Measurements from ENCODE around the gene RETREG3. TPM values are rescaled to one million over a fixed set of nuclear protein-coding genes. Genes with fewer than 3 reads are reported as not detected.
"Not testable (repeated sequence)": the region's sequence is repeated elsewhere in the genome, so short reads cannot be mapped to it uniquely, and the experiment has no call there.

Gene RETREG3
- total and polyA plus RNA-seq, 2 of the 4 experiments (the other 2 are of a cell fraction): 18.1 to 44.1 TPM

DNA sequence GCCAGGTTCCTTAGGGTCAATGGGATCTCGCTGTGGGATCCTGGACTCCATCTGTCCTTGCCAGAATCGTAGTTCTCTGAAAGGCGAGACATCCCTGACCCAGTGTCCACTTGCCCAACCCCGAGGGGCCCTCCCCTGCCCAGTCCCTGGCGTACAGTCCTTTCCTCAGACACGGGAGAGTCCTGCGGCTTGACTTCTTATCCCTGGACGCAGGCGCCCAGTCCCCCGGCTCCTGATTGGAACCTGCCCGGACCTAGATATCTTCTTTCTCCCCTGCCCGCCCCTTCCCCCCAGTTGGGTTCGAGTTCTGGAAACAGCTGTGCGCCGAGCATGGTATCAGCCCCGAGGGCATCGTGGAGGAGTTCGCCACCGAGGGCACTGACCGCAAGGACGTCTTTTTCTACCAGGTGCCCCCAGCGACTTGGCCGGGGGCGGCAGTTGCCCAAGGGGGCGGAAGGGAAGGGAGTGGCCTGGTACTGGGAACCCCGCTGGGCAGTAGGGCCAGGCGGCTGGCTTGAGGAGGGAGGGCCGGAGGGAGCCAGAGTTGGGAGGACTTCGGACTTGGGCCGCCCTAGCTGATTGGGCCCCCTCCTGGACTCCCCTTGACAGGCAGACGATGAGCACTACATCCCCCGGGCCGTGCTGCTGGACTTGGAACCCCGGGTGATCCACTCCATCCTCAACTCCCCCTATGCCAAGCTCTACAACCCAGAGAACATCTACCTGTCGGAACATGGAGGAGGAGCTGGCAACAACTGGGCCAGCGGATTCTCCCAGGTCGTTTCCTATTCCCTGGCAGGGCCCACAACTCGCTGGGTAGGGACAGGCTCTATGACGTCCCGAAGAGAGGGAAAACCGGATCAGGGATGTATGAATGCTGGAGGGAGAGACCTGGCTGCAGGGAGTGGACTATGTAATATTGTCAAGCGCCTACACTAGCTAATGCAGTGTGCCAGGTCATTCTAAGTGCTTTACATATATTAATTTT, 934 bp upstream of the RETREG3 start:
- Histone ChIP-seq H3K36me3 (ENCODE audit: control insufficient read depth, insufficient read depth, low read length) (peaks cover 26% of the 10 kb centered on the region), H3K9ac (ENCODE audit: low read depth, low read length) (peak overlapping the region; percentile 88), H4K20me1 (ENCODE audit: insufficient read depth, low read length) (peaks cover 35% of the 10 kb centered on the region; the same call in 1 of the 2 replicates), H2BK5ac (ENCODE audit: low read depth, low read length, poor library complexity, severe bottlenecking) (peak overlapping the region; percentile 66), H3K4ac (ENCODE audit: low read depth, low read length) (peak overlapping the region; percentile 94), H3K4me2 (ENCODE audit: low read depth, low read length) (peak overlapping the region; percentile 85), H3K79me1 (ENCODE audit: low read depth in 1 of 2, low read length in 2 of 2) (peaks cover 15 to 56% of the 10 kb centered on the region in 2 experiments), H3K56ac (ENCODE audit: extremely low read depth, insufficient read depth, low read length) (peak overlapping the region; percentile 52; the same call in 1 of the 2 replicates), H3K14ac (replicated peaks; ENCODE audit: low read depth, low read length) (peak overlapping the region; percentile 98), H4K8ac (ENCODE audit: low read depth in 2 of 2, low read length in 2 of 2) (peak overlapping the region; percentile 57 to 68; a peak in 3 of 4 replicates), H2AK5ac (ENCODE audit: low read depth, low read length) (peak overlapping the region; percentile 85), H4K91ac (ENCODE audit: insufficient read depth, low read depth, low read length) (peak overlapping the region; percentile 67; the same call in 1 of the 2 replicates), H3K4me3 (ENCODE audit: insufficient read depth, low read depth, low read length) (peak overlapping the region; percentile 75), H3K23ac (ENCODE audit: low read depth, low read length) (peak overlapping the region; percentile 98), H3K27ac (ENCODE audit: insufficient read depth, low read length) (peak overlapping the region; percentile 83), H2AFZ (replicated peaks; ENCODE audit: low read length, poor library complexity) (peak overlapping the region; percentile 99), H2AK9ac (replicated peaks; ENCODE audit: low read depth, low read length, poor library complexity) (peak overlapping the region; percentile 99), H2BK15ac (ENCODE audit: low read depth, low read length) (peak overlapping the region; percentile 68; the same call in 1 of the 3 replicates), H3K18ac (ENCODE audit: low read depth, low read length) (peak overlapping the region; percentile 20; the same call in 1 of the 2 replicates)
- BruUV-seq (replicated peaks); H2BK120ac ChIP-seq (ENCODE audit: low read depth, low read length); in situ Hi-C loops (cut with MboI; ENCODE audit: low sequenced_read_pairs); H3K27me3 ChIP-seq (ENCODE audit: control insufficient read depth, insufficient read depth, low read length); H3K9me1 ChIP-seq (ENCODE audit: insufficient read depth, low read length); H3K9me3 ChIP-seq (ENCODE audit: control insufficient read depth, insufficient read depth, low read length); H2BK20ac ChIP-seq (ENCODE audit: low read depth, low read length); dilution Hi-C loops (cut with HindIII; ENCODE audit: low sequenced_read_pairs, unreplicated experiment); DNase-seq; H4K5ac ChIP-seq (ENCODE audit: low read depth, low read length); H3K4me1 ChIP-seq (ENCODE audit: control insufficient read depth, insufficient read depth, low read length): not testable (repeated sequence)
- peak; percentile 46 for ATAC-seq (ENCODE audit: low read depth)
- 5% methylated on average over 10 of the region's 42 CpGs; no CpG with 5 or more reads in 1 of the 2 experiments for WGBS, 2 experiments (ENCODE audit: extremely low coverage in 2 of 2, insufficient read length in 1 of 2)
- CTCF ChIA-PET: interaction anchor here (0.6 kb wide), 2 partner anchors 10 to 32 kb away, joined by 3 to 4 read pairs; no protein-coding TSS in a partner anchor
- POLR2A ChIA-PET (ENCODE audit: unreplicated experiment): interaction anchor here (1.0 kb wide), 3 partner anchors 8 to 751 kb away, joined by 3 to 4 read pairs (median 3); no protein-coding TSS in a partner anchor
- intact Hi-C loops (cut with micrococcal nuclease): loop anchor here (2.0 to 5.0 kb wide), 3 partner anchors 33 to 69 kb away; partner anchors contain the start of genes PSMC3IP and TUBG2

Data from IMR-90 (cell line).